Activated CD4-positive, alpha-beta memory T cell treated with anti-CD3 and anti-CD28 coated beads for 36 hours (primary cell): ENCODE measurements around the gene NAA16. TPM values are rescaled to one million over a fixed set of nuclear protein-coding genes. Genes with fewer than 3 reads are reported as not detected.

ENCODE experiments used
- CTCF ChIA-PET: fragments of 350-600 bp; sonication (Branson Sonifier 250); formaldehyde crosslinking; loops from one replicate; lab custom pipeline; 2021; ENCODE audit warnings: antibody characterized with exemption, inconsistent platforms; lab: Charles Lee
- POLR2A ChIA-PET: fragments of 350-600 bp; sonication (Branson Sonifier 250); formaldehyde crosslinking; loops from one replicate; lab custom pipeline; 2021; ENCODE audit warnings: antibody characterized with exemption; lab: Charles Lee
- DNase-seq: peaks from one replicate; pipeline ENCODE4 v3.0.0-alpha.2; 2020
- H3K27ac Mint-ChIP-seq: one replicate; pipeline ENCODE4 v1.8.0; 2021; ENCODE audit warnings: mixed read lengths
- H3K27me3 Mint-ChIP-seq: one replicate; pipeline ENCODE4 v1.8.0; 2021; ENCODE audit warnings: mixed read lengths
- H3K36me3 Mint-ChIP-seq: one replicate; pipeline ENCODE4 v1.8.0; 2021; ENCODE audit warnings: mixed read lengths
- H3K4me1 Mint-ChIP-seq: one replicate; pipeline ENCODE4 v1.8.0; 2021; ENCODE audit warnings: low read depth, mixed read lengths
- H3K4me3 Mint-ChIP-seq: one replicate; pipeline ENCODE4 v1.8.0; 2021; ENCODE audit warnings: mild to moderate bottlenecking, mixed read lengths
- H3K9me3 Mint-ChIP-seq: one replicate; pipeline ENCODE4 v1.8.0; 2021; ENCODE audit warnings: mixed read lengths
- intact Hi-C: fragments of 100-400 bp; cut with micrococcal nuclease; formaldehyde crosslinking; loops from one replicate; pipeline ENCODE4 v1.15.1; 2023
- total RNA-seq, 2 experiments: library from RNA; stranded (reverse); gene quantifications; one replicate each; pipeline ENCODE4 v1.2.3, GENCODE V29; 2021

Gene NAA16
- total RNA-seq, 2 experiments from 2014 or later: 19.2 to 23.2 TPM

DNA sequence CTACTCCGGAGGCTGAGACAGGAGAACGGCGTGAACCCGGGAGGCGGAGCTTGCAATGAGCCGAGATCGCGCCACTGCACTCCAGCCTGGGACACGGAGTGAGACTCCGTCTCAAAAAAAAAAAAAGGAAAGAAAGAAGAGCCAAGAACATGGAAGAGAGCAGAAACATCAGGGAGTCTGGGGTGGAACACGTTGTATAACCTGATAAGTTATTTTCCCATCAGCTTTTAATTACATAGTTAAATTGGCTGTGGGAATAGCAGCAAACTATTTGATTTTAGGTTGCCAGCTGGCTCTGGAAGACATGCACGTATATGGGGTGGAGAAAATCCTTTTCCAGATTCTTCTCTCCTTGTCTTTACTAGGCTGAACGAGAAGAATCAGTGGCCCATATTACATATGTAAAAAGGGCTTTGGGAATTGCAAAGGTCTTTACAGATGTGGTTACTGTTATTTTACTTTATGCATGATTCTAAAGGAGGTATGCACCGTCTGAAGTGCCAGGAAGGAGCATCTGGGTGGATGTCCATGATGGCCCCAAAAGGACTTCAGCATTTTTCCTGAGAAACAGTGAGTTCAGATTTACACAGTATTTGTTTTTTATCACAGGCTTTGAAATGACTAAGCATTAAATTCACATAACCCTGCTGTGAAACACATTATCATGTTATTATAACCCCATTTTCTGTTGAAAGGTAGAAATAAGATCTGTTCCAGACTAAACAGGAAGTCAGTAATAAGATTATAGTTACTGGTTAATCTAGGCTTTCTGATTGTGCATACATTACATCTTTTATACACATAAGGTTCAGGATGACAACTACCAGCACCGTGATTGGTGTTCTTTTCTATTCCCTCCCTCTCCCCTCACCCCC is 4.6 kb upstream of the NAA16 start:
- intact Hi-C loops: no loop called here
- H3K4me3 Mint-ChIP-seq: no peak overlapping the region
- no peaks in the 10 kb centered on the region for H3K27me3 Mint-ChIP-seq
- POLR2A ChIA-PET: no interaction called here
- DNase-seq: no peak
- H3K27ac Mint-ChIP-seq: no peak overlapping the region
- H3K4me1 Mint-ChIP-seq: peaks cover 4% of the 10 kb centered on the region
- H3K36me3 Mint-ChIP-seq: peaks cover 4% of the 10 kb centered on the region
- CTCF ChIA-PET: no interaction called here
- H3K9me3 Mint-ChIP-seq: no peaks in the 10 kb centered on the region

DNA sequence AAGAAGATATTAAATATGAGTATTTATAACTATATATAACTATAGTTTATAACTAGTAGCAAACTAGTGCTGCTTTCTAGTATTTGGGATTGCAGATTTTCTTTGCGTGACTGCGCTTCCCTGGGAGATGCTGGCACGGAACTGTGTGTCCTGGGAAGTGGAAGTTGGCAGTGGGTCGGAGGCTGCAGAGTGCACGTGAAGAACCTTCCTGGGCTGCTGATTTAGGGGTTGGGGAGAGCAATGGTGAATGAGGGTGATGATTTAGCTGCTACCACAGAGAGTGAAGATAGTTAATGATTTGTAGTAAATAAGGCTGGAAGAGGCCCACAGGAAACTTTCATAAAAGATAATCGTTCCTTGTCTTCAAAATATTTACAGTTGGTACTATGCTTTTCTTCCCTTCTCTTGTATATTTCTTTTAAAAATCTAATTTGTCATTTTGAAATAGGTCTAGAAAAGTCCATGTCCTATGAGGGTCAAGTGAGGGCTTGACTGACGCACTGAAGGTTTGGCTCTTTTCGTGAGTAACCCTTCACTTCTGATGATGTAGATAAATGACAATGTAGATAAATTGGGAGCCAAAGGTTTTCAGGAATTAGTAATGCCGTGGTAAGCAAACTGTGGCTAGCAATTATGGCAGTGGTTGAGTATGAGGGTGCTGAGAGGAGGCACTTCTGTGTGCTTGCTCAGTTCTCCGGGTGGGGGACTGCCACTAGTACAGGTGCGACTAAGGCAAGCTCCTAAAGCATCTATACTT is 3.0 kb upstream of the NAA16 start:
- Mint-ChIP-seq H3K4me3 (no peak overlapping the region), H3K27me3 (no peaks in the 10 kb centered on the region), H3K4me1 (peaks cover 9% of the 10 kb centered on the region), H3K27ac (no peak overlapping the region), H3K36me3 (peaks cover 8% of the 10 kb centered on the region), H3K9me3 (no peaks in the 10 kb centered on the region)
- intact Hi-C loops: no loop called here
- ChIA-PET CTCF (no interaction called here), POLR2A (no interaction called here)
- DNase-seq: no peak

DNA sequence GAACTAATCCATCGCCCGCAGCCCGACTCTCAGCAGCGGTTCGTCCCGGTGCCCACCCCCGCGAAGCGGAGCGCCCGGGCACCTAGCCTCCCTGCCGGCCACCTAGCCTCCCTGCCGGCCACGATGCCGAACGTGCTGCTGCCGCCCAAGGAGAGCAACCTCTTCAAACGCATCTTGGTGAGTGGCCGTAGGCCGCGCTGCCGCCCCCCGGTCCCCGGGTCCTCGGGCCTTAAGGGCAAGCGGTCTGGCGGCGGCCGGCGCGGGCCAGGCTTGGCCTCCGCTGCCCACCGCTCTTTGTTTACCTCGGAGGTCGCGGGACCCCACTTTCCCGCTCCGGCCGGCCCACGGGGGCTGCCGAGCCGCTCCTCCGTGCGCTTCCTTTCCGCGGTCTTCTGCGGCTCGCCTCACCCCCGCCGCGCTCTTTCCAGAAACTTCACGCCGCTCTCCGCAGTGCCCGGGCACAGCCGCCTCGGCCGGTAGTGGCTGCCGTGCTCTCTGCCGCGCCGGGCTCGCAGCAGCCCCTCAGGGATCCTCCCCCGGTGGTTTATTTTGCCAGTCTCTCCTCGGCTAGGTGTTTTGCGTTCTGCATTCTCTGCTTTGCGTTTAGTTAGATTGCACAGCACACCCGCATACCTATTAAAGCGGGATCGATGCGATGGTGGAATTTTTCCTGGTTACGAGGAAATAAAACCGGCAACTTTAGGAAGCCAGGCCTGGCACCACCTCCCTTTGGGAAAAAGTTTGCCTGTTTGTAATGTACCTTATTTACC is 524 bp downstream of the NAA16 start:
- intact Hi-C loops: loop anchor here (1.0 to 2.0 kb wide), 6 partner anchors 48 to 959 kb away; partner anchors contain the start of genes KBTBD6, MTRF1 and WBP4
- peaks cover 8% of the 10 kb centered on the region for H3K36me3 Mint-ChIP-seq
- peak; percentile 67 for DNase-seq
- POLR2A ChIA-PET: interaction anchor here (1.2 kb wide), 1 partner anchor 151 kb away, joined by 3 read pairs; no protein-coding TSS in a partner anchor
- H3K4me3 Mint-ChIP-seq: peak overlapping the region; percentile 93
- peaks cover 35% of the 10 kb centered on the region for H3K4me1 Mint-ChIP-seq
- H3K27me3 Mint-ChIP-seq: no peaks in the 10 kb centered on the region
- peak overlapping the region; percentile 92 for H3K27ac Mint-ChIP-seq
- CTCF ChIA-PET: interaction anchor here (1.2 kb wide), 1 partner anchor 40 kb away, joined by 3 read pairs; no protein-coding TSS in a partner anchor
- no peaks in the 10 kb centered on the region for H3K9me3 Mint-ChIP-seq

DNA sequence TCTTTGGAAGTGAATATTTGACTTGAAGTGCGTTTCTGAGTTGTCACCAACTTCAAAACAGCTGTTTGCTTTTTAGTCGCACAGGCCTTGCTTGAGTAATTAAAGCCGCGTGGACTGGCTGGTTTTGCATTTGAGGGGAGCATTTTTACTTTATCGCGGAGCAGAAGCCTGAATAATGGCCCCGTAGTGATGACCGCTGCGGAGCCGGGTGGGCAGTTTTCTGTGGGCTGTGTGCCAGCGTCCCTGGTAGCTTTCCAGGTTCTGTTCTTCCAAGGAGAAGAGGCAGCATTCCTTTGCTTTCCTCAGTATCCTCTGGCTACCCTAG is 1.1 kb downstream of the NAA16 start:
- POLR2A ChIA-PET: no interaction called here
- Mint-ChIP-seq H3K4me3 (peak overlapping the region; percentile 93), H3K4me1 (peaks cover 40% of the 10 kb centered on the region), H3K36me3 (peaks cover 10% of the 10 kb centered on the region), H3K27ac (peak overlapping the region; percentile 92), H3K27me3 (no peaks in the 10 kb centered on the region), H3K9me3 (no peaks in the 10 kb centered on the region)
- CTCF ChIA-PET: no interaction called here
- intact Hi-C loops: no loop called here
- DNase-seq: peak; percentile 26

DNA sequence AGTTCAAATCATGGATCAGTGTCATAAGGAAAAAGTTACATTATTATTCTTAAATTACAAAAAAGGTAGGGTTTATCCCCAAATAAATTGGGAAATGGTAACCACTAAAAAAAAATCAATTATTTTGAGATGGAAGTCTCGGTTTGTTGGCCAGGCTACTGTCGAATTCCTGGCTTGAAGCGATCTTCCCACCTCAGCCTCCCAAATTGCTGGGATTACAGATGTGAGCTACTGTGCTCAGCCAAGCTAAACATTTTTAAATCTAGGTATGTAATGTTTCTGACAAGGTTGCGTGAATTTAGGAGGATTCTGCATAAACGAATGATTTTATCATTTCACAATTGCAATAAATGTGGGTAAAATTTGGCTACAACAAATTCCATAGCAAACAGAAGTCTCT is 2.0 kb downstream of the NAA16 start:
- Mint-ChIP-seq H3K9me3 (no peaks in the 10 kb centered on the region), H3K4me1 (peaks cover 50% of the 10 kb centered on the region), H3K36me3 (peaks cover 10% of the 10 kb centered on the region), H3K27me3 (no peaks in the 10 kb centered on the region), H3K27ac (no peak overlapping the region), H3K4me3 (peak overlapping the region; percentile 93)
- POLR2A ChIA-PET: no interaction called here
- DNase-seq: no peak
- CTCF ChIA-PET: no interaction called here
- intact Hi-C loops: no loop called here

DNA sequence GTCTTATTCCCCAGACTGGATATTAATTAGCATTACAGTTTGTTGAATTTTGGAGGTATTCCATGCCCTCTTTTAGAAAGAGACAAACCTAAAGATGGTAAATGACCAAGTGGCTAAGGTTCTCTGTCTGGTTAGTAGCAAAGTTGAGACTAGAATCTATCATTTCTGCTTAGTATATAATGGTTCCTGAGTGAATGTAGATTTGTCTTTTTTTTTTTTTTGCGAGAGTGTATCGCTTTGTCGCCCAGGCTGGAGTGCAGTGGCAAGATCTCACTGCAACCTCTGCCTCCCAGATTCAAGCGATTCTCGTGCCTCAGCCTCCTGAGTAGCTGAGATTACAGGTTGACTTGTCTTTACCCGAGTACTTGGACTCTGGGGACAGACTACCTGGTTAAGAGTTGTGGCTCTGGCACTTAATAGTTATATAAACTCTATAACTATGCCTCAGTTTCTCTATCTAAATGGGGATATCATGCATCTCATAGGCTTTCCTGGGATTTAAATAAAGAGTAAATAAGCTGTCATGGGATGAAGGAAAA is 2.7 kb downstream of the NAA16 start:
- Mint-ChIP-seq H3K27ac (no peak overlapping the region), H3K4me3 (peak overlapping the region; percentile 59), H3K36me3 (peaks cover 10% of the 10 kb centered on the region), H3K9me3 (no peaks in the 10 kb centered on the region), H3K4me1 (peaks cover 53% of the 10 kb centered on the region), H3K27me3 (no peaks in the 10 kb centered on the region)
- no peak for DNase-seq
- intact Hi-C loops: loop anchor here (2.0 kb wide), 1 partner anchor 43 kb away; no protein-coding TSS in a partner anchor
- ChIA-PET POLR2A (no interaction called here), CTCF (no interaction called here)

DNA sequence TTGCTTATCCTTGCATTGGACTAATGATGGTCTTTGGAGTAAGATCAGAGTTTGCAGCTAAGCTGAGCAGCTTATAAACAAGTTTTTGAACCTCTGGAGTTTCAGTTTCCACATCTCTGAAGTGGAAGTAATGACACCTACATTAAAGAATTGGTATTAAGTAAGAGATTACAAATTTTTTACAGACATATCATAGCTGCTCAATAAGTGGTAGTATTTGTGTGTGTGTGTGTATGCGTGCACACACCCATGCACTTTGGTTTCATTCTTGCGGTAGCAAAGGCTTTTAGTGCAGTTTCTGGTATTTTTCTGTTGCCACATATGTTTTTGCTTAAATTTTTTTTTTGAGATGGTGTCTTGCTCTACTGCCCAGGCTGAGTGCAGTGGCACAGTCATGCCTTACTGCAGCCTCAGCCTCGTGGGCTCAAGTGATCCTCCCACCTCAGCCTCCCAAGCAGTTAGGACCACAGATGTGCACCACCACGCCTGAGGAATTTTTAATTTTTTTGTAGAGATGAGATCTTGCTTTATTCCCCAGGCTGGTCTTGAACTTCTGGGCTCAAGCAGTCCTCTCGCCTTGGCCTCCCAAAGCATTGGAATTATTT is 4.5 kb downstream of the NAA16 start:
- CTCF ChIA-PET: interaction anchor here (0.8 to 1.1 kb wide), 2 partner anchors 29 to 262 kb away, joined by 3 read pairs; no protein-coding TSS in a partner anchor
- intact Hi-C loops: loop anchor here (2.0 kb wide), 1 partner anchor 41 kb away; no protein-coding TSS in a partner anchor
- Mint-ChIP-seq H3K27me3 (no peaks in the 10 kb centered on the region), H3K4me3 (peak overlapping the region; percentile 0), H3K4me1 (peaks cover 50% of the 10 kb centered on the region), H3K9me3 (no peaks in the 10 kb centered on the region), H3K36me3 (peaks cover 11% of the 10 kb centered on the region), H3K27ac (peak overlapping the region; percentile 10)
- POLR2A ChIA-PET: no interaction called here
- no peak for DNase-seq

DNA sequence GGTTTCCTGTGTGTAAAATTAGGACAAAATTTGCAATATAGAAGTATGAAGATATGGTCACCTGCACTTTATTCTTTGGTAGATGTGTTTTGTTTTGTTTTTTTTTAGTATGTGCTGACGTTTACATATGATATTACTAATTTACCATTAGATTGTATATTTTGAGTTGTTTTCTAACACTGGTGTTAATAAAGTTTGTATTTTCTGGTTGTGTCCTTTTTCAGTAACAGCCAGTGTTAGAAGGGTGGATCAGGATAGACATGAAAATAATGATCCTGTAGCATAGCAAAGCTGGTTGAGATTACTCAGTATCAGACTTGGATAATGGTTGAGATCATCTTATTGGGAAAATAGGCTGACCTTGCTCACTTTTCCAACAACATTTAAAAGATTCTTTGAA is 6.2 kb downstream of the NAA16 start:
- Mint-ChIP-seq H3K27ac (no peak overlapping the region), H3K9me3 (no peaks in the 10 kb centered on the region), H3K4me1 (peaks cover 47% of the 10 kb centered on the region), H3K36me3 (peaks cover 8% of the 10 kb centered on the region), H3K27me3 (no peaks in the 10 kb centered on the region), H3K4me3 (no peak overlapping the region)
- no peak for DNase-seq
- CTCF ChIA-PET: no interaction called here
- intact Hi-C loops: no loop called here
- POLR2A ChIA-PET: no interaction called here

DNA sequence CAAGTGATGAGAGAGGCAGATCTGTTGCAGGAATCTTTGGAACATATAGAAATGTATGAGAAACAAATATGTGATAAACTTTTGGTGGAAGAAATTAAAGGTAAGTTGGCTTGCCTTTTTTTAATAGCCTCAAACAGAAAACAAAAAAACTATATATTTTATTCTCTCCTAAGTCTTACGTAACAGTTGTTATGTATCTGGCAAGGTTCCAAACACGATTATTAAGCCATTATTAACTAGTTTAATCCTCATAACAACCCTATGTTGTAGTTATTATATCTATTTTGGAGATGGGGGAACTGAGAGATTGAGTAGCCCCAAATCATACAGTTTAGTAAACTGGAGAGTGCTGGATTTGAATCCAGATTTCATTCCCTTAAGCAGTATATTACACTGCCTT is 14.7 kb downstream of the NAA16 start:
- Mint-ChIP-seq H3K4me3 (no peak overlapping the region), H3K4me1 (peaks cover 18% of the 10 kb centered on the region), H3K36me3 (peaks cover 38% of the 10 kb centered on the region), H3K27me3 (no peaks in the 10 kb centered on the region), H3K27ac (no peak overlapping the region), H3K9me3 (no peaks in the 10 kb centered on the region)
- no peak for DNase-seq
- POLR2A ChIA-PET: no interaction called here
- CTCF ChIA-PET: no interaction called here
- intact Hi-C loops: no loop called here

DNA sequence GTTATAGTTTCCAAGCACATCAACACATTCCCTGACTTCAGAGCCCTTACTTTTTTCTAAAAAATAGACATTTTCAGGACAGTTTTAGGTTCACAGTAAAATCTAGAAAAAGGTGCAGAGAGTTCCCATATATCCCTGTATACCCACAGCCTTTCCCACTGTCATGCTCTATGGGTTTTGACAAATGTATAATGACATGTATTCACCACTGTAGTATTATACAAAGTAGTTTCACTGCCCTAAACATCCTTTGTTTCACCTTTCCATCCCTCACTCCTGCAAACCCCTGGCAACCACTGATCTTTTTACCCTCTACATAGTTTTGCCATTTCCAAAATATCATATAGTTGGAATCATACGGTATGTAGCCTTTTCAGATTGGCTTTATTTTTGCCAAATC is 15.6 kb downstream of the NAA16 start:
- intact Hi-C loops: no loop called here
- CTCF ChIA-PET: no interaction called here

DNA sequence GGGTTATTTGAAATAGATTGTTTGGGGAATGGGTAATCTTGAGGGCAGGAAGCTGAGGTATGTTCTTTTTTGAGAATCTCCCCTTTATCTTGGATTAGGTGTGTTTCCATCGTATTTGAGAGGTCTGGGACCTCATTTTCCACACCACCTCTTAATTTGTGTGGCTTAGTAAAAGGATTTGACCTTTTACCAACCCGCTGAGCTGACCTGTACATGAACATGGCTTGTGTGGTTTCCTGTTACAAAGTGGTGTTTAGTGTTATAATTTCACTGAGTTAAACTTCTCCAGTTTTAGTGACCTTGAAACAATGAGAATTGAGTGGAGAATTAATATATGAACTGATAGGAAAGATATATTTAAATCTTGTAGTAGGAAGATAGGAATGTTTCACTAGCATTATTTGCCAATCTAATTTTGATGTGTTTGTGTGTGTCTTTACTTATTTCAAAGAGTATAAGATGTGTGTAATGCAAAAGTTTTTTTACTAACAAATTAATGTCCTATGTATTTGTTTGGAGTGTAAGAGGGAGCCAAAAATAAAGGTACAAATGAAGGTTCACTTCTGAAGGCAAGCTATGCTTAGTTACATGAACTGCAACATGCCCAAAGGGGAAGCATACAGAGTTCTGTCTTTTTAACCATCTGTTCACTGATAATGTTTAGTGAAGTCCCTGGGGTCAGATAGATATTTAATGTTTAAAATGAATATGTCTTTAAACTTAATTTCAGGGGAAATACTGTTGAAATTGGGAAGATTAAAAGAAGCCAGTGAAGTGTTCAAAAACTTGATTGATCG is 17.1 kb downstream of the NAA16 start:
- CTCF ChIA-PET: no interaction called here
- no peak overlapping the region for H3K27ac Mint-ChIP-seq
- H3K4me1 Mint-ChIP-seq: peaks cover 18% of the 10 kb centered on the region
- peaks cover 35% of the 10 kb centered on the region for H3K36me3 Mint-ChIP-seq
- no peak overlapping the region for H3K4me3 Mint-ChIP-seq
- no peaks in the 10 kb centered on the region for H3K9me3 Mint-ChIP-seq
- DNase-seq: no peak
- POLR2A ChIA-PET: no interaction called here
- H3K27me3 Mint-ChIP-seq: no peaks in the 10 kb centered on the region
- intact Hi-C loops: no loop called here

More for the DNA sequence above, 15.6 kb downstream of the NAA16 start:
- H3K9me3 Mint-ChIP-seq: no peaks in the 10 kb centered on the region
- POLR2A ChIA-PET: no interaction called here
- H3K4me3 Mint-ChIP-seq: no peak overlapping the region
- H3K27ac Mint-ChIP-seq: no peak overlapping the region
- H3K36me3 Mint-ChIP-seq: peaks cover 38% of the 10 kb centered on the region
- peaks cover 18% of the 10 kb centered on the region for H3K4me1 Mint-ChIP-seq
- H3K27me3 Mint-ChIP-seq: no peaks in the 10 kb centered on the region
- no peak for DNase-seq
